ENCODE data around the gene GSTT4. TPM values are rescaled to one million over a fixed set of nuclear protein-coding genes. Genes with fewer than 3 reads are reported as not detected.

GSTT4 gene
- polyA plus RNA-seq, 1 donor from 2014 or later, result not detected

DNA sequence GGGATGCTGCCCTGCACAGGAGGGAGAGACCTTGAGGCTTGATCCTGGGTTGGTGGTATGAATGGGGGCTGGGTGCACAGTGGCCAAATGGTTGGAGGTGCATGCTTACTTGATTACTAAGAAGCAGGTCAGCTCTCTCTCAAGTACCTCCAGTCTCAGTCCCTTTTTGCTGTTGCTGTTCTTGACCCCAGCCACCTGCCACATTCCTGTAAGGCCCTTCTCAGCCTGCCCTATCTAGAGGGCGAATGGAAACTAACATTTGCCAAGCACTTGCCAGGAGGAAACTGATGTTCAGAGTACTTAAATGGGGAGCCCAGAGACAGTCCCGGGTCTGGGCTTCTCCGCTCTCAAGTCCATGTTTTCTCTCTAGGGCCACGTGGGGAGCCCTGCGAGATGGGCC lies 45.8 kb upstream of the GSTT4 start:
- H3K9ac ChIP-seq (ENCODE audit: low read length), result no peak overlapping the region
- no peaks in the 10 kb centered on the region for H3K27me3 ChIP-seq (ENCODE audit: insufficient read depth, low read depth, low read length)
- H3K79me2 ChIP-seq (replicated peaks; ENCODE audit: insufficient read depth, low read length), result no peaks in the 10 kb centered on the region
- no peaks in the 10 kb centered on the region for H3K36me3 ChIP-seq (ENCODE audit: insufficient read depth, low read length)
- H3K4me2 ChIP-seq (ENCODE audit: low read length), result no peak overlapping the region
- H3K27ac ChIP-seq (ENCODE audit: low read length), result no peak overlapping the region
- TF ChIP-seq, protein P1, sequence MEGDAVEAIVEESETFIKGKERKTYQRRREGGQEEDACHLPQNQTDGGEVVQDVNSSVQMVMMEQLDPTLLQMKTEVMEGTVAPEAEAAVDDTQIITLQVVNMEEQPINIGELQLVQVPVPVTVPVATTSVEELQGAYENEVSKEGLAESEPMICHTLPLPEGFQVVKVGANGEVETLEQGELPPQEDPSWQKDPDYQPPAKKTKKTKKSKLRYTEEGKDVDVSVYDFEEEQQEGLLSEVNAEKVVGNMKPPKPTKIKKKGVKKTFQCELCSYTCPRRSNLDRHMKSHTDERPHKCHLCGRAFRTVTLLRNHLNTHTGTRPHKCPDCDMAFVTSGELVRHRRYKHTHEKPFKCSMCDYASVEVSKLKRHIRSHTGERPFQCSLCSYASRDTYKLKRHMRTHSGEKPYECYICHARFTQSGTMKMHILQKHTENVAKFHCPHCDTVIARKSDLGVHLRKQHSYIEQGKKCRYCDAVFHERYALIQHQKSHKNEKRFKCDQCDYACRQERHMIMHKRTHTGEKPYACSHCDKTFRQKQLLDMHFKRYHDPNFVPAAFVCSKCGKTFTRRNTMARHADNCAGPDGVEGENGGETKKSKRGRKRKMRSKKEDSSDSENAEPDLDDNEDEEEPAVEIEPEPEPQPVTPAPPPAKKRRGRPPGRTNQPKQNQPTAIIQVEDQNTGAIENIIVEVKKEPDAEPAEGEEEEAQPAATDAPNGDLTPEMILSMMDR (IDR thresholded peaks at IDR 0.05; ENCODE audit: poor library complexity, severe bottlenecking), result no peak
- TF ChIP-seq, protein P2, sequence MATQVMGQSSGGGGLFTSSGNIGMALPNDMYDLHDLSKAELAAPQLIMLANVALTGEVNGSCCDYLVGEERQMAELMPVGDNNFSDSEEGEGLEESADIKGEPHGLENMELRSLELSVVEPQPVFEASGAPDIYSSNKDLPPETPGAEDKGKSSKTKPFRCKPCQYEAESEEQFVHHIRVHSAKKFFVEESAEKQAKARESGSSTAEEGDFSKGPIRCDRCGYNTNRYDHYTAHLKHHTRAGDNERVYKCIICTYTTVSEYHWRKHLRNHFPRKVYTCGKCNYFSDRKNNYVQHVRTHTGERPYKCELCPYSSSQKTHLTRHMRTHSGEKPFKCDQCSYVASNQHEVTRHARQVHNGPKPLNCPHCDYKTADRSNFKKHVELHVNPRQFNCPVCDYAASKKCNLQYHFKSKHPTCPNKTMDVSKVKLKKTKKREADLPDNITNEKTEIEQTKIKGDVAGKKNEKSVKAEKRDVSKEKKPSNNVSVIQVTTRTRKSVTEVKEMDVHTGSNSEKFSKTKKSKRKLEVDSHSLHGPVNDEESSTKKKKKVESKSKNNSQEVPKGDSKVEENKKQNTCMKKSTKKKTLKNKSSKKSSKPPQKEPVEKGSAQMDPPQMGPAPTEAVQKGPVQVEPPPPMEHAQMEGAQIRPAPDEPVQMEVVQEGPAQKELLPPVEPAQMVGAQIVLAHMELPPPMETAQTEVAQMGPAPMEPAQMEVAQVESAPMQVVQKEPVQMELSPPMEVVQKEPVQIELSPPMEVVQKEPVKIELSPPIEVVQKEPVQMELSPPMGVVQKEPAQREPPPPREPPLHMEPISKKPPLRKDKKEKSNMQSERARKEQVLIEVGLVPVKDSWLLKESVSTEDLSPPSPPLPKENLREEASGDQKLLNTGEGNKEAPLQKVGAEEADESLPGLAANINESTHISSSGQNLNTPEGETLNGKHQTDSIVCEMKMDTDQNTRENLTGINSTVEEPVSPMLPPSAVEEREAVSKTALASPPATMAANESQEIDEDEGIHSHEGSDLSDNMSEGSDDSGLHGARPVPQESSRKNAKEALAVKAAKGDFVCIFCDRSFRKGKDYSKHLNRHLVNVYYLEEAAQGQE (IDR thresholded peaks at IDR 0.05; ENCODE audit: borderline replicate concordance), result no peak
- H2AFZ ChIP-seq (ENCODE audit: low read depth, low read length), result no peak overlapping the region
- H3K9me2 ChIP-seq (ENCODE audit: insufficient read depth, low read length), result no peaks in the 10 kb centered on the region
- H3K9me3 ChIP-seq (ENCODE audit: low read length), result no peaks in the 10 kb centered on the region
- no peak overlapping the region for H3K4me3 ChIP-seq (ENCODE audit: low read length)
- no peaks in the 10 kb centered on the region for H3F3A ChIP-seq (ENCODE audit: insufficient read depth, low read length, poor library complexity, severe bottlenecking)
- no peaks in the 10 kb centered on the region for H4K20me1 ChIP-seq (ENCODE audit: insufficient read depth)

- no peaks in the 10 kb centered on the region for H3K9me3 ChIP-seq (ENCODE audit: low read length)
- H3K27me3 ChIP-seq (ENCODE audit: insufficient read depth, low read depth, low read length), result no peaks in the 10 kb centered on the region
- H3K4me2 ChIP-seq (ENCODE audit: low read length), result no peak overlapping the region
- no peaks in the 10 kb centered on the region for H3K9me2 ChIP-seq (ENCODE audit: insufficient read depth, low read length)
- no peak overlapping the region for H3K27ac ChIP-seq (ENCODE audit: low read length)
- H3K9ac ChIP-seq (ENCODE audit: low read length), result no peak overlapping the region
- no peaks in the 10 kb centered on the region for H3K36me3 ChIP-seq (ENCODE audit: insufficient read depth, low read length)
- H3F3A ChIP-seq (ENCODE audit: insufficient read depth, low read length, poor library complexity, severe bottlenecking), result no peaks in the 10 kb centered on the region
- no peak overlapping the region for H2AFZ ChIP-seq (ENCODE audit: low read depth, low read length)
- TF ChIP-seq, protein P1 (IDR thresholded peaks at IDR 0.05; ENCODE audit: poor library complexity, severe bottlenecking), result no peak
- TF ChIP-seq RAD21 (conservative IDR thresholded peaks at IDR 0.05), result no peak
- TF ChIP-seq TAF1 (IDR thresholded peaks at IDR 0.05; ENCODE audit: low read depth), result no peak
- no peak for TF ChIP-seq MXI1 (conservative IDR thresholded peaks at IDR 0.05; ENCODE audit: poor library complexity, severe bottlenecking)
- no peak for TF ChIP-seq POLR2AphosphoS5 (IDR thresholded peaks at IDR 0.05)
- no peak for TF ChIP-seq SMC3 (conservative IDR thresholded peaks at IDR 0.05; ENCODE audit: poor library complexity)
- H4K20me1 ChIP-seq (ENCODE audit: insufficient read depth), result no peaks in the 10 kb centered on the region
- H3K4me3 ChIP-seq (ENCODE audit: low read length), result no peak overlapping the region
- H3K79me2 ChIP-seq (replicated peaks; ENCODE audit: insufficient read depth, low read length), result no peaks in the 10 kb centered on the region
These were observed 44.7 kb upstream of the GSTT4 start for GRCh38 chr22:24049978-24050377.
